HG03432 (cell line): ENCODE results near the gene NCMAP.
"Not testable (repeated sequence)": the region's sequence is repeated elsewhere in the genome, so short reads cannot be mapped to it uniquely, and the experiment has no call there.

Experiments used
- ATAC-seq: cut with Tn5 transposase; IDR thresholded peaks from one replicate; pipeline ENCODE4 v1.9.1; 2021; ENCODE audit warnings: mild to moderate bottlenecking, moderate library complexity; ENCODE audit not compliant: unreplicated experiment

Gene NCMAP

DNA sequence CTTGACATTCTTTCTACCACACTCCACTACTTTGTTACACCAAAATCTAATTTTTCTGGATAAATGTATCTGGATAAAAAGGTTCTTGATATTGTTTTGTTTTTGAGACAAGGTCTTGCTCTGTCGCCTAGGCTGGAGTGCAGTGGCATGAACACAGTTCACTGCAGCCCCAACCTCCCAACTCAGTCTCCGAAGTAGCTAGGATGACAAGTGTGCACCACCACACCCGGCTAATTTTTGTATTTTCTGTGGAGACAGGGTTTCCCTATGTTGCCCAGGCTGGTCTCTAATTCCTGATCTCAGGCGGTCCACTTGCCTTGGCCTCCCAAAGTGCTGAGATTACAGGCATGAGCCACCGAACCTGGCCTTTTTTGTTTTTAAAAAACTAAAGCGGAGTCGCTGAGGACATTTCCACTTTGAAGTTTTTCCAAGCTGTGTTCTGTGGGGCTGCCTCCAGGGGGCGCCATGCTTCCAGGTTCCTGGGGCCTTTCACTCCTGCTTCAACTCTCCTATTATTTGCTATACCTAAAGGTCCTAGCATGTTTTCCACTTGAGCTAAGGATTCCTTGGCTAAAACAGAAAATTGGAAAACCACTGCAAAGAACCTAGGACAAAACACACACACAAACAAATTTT, 14.1 kb upstream of the NCMAP start:
- ATAC-seq: no peak

DNA sequence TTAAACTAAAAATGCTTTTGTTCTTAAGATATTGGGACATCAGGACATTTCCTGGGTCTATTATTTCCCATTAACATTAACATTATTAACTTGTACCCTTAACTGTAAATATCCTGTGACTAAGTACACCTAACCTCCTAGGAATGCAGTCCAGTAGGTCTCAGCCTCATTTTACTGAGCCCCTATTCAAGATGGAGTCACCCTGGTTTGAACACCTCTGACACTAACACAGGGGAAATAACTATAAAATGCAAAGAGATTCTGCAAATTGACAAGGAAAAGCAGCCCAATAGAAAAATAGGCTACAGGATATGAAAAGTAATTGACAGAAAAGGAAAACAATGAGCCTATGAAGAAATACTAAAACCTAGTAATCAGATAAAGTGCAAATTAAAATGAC, 11.6 kb upstream of the NCMAP start:
- no peak for ATAC-seq

DNA sequence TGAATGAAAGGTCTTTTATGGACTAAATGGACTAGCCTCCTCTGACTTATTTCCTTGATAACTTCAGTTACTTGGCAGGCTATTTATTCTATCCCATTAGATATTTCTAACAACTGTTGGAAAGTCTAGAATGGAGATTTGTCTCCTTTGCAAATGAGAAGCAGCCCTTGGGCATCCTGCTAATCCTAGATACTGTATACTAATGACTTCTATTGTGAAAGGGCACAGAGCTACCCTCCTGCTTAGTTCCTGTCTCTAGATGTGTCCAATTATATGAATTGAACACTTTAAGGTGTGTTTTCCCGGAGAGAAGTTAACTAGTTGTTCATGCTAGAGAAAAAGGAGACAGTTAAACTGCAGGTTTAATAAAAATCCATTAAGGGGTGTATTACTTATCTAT, 10.2 kb upstream of the NCMAP start:
- no peak for ATAC-seq

DNA sequence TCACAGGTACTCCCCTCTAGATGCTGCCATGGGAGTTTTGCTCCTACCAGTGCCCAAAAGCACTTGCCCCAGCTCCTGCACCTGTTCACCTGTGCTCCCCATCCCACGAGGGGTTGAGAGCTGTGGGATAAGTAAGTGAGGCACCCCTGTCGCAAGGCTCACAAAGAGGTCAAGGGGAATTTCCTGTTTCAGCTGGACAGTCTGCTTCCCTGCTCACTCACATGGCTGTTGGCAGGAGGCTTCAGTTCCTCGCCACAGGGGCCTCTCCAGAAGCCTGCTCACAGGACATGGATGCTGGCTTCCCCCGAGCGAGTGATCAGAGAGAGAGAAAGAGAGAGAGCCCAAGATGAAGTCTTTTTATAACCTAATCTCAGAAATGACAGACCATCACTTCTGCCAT, 8.7 kb upstream of the NCMAP start:
- no peak for ATAC-seq

DNA sequence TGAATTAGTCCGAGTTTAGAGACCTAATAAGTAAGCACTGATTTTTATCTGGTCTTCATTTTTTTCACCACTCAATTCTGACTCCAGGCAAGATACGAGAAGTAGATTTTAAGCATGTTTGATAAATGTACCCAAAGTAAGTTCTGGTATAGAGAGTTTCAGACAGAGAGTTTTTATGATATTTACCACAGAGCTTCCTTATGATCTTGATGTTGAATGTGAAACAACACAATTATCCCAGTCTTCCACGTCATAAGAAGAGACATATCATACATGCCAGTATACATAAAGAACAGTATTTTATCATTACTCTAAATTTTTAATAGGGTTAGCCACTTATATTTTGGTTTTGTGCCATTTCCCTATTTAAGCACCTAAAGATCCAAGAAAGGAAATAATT, 7.8 kb upstream of the NCMAP start:
- ATAC-seq: no peak

DNA sequence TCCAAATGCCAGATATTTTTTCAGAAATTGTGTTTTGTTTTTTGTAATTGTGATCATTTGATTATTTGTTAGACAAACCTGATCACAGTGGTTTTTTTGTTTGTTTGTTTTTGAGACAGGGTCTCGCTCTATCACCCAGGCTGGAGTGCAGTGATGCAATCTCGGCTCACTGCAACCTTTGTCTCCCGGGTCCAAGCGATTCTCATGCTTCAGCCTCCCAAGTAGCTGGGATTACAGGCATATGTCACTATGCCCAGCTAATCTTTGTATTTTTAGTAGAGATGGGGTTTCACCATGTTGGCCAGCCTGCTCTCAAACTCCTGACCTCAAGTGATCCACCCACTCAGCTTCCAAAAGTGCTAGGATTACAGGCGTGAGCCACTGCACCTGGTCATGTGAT, 6.7 kb upstream of the NCMAP start:
- ATAC-seq: not testable (repeated sequence)

DNA sequence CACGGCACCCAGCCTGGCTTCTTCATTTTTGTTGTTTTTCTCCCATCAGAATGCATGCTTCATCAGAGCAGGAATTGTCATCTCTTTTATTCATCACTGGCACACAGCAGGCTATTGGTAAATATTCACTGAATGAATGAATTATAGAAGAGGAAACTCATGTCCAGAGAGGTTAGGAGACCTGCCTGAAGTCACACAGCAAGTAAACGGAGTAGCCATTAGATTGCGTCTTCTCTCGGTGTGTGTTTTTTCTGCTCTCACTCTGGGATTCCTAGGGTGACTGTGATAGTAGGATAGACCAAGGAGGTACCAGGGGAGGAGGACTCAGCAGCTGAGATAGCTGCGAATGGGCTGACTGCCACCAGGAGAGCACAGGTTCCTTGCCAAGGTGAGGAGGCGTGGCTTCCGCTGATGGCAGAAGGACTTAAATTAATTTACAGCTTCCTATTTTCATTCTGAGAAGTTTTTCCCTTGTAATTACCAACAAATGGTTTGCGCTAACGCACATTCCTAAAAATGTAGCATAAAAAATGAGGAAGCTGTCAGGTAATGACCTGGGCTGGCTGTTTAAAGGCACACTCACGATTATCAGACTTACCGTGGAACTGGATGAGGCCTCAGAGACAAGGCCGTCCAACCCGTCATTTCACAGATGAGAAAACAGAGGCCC, 4.5 kb upstream of the NCMAP start:
- no peak for ATAC-seq

DNA sequence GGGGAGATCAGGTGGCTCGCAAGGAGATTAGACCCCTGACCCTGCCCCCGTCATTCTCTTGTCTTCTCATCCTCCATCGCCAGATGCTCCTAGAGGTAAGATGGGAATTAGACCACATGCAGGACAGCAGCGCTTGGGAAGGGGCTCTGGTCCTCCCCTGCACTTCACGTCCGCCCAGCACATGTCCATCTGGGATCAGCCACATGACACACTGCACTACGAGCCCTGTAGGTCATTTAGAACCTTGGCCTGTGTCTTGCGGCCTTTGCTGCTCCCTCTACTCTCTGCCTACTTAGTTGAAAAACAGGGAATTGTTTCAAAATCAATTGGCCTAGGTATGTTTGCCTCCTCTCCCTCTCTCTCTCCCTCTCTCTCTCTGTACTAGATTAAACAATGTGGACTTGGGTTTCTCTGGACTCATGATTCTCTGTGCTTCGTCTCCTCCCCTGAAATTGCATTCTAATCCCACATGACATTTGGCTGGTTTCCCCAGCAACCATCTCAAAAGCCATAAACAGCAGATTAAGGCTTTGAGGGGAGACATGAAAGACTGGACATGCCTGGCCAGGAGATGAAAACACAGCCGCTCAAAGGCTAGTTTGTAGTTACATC, 3.8 kb upstream of the NCMAP start:
- ATAC-seq: no peak

DNA sequence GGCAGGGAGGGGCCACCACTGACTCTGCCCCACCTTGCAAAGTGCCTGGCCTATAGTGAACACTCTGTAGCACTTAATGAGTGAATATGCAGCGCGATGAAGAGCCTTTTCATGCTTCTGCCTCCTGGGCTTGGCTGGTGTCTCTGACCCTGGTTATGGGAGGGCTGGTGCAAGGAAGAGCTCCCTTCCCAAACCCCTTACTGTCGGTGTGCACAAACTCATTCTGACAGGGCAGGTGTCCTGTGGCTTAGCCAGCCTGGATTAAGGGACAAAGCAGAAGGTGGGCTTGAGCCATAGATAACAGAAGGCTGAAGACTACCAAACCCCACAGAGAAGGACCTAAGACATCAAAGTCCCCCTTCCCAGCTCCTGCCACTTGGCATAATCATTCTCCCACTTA, 2.0 kb upstream of the NCMAP start:
- no peak for ATAC-seq

DNA sequence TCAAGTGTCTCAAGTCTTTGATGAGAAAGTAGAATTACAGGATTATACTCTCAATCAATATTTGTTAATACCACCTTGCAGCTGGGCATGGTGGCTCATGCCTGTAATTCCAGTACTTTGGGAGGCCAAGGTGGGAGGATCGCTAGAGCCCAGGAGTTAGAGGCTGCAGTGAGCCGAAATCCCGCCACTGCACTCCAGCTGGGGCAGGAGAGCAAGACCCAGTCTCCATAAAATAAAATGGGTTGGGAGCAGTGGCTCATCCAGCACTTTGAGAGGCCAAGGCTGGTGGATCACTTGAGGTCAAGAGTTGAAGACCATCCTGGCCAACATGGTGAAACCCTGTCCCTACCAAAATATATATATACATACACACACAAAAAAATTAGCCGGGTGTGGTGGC, 1.2 kb upstream of the NCMAP start:
- no peak for ATAC-seq

DNA sequence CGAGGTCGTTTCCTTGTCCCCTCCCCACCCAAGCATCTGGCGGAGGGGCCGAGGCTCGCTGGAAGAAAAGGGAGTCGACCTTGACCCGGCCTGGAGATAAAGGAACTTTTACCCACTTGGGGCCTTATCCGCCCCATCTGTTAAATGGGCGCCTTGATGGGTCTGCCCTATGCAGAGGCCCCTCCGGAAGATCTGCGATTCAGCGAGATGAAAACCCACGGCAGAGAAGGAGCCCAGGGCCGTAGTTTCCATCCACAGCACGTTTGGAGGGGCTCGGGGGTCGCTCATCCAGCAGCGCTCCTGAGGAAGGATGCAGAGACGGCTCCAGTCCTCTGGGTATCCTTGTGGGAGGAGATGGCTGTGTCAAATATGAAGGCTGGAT, 518 bp downstream of the NCMAP start:
- no peak for ATAC-seq

DNA sequence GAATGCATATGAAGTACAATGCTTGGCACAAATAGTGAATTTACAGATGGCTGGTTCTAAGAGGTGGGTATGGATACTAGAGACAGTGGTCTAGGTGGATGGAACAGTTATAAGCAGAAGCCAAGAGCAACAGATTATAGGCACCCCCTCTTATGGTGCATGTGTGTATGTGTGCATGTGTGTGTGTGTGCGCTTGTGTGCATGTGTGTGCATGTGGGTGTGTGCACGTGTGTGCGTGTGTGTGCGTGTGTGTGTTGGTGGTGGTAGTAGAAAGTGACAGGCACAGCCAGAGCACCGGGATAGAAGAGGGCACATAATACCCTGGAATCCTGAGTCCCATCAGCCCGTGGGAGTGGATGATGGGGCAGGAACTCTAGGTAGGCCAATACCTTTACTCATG, 1.3 kb downstream of the NCMAP start:
- ATAC-seq: no peak

DNA sequence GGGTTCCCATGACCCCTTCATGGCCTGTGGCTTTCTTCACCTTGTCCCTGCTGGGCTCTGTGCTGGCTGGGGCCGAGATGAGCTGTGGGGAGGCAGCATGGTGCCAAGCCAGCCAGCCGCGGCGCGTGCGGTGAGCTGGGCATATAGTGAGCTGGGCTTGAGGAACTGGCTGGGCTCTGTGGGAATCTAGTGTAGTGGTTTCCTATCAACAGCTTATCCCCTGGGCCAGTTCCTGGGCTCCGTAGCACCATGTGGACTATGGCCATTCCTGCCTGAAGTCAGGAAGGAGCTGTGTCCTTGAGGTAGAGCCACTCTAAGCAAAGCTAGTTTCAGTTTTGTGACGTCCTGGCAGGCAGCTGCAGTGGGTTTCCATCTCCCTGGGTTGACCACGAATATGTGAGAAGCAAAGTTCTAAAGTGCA, 1.8 kb downstream of the NCMAP start:
- ATAC-seq: no peak

DNA sequence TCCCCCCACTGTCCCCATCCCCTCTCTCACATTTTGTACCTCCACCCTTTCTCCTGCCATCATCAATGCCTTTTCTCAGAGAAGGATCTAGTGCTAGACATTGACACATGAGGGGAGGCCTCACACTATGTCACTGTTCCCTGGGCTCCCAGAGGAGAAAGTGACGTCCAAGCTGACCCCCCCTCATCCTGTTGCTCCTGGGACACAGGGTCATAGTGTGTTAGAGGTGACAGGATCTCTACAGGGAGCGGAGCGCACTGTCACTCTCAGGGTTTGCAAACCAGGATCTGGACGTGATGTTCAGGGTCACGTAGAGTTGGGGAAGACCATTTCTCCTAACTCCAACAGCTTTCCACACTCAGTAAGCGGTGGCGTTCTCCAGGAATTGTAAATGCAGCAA, 2.6 kb downstream of the NCMAP start:
- no peak for ATAC-seq

DNA sequence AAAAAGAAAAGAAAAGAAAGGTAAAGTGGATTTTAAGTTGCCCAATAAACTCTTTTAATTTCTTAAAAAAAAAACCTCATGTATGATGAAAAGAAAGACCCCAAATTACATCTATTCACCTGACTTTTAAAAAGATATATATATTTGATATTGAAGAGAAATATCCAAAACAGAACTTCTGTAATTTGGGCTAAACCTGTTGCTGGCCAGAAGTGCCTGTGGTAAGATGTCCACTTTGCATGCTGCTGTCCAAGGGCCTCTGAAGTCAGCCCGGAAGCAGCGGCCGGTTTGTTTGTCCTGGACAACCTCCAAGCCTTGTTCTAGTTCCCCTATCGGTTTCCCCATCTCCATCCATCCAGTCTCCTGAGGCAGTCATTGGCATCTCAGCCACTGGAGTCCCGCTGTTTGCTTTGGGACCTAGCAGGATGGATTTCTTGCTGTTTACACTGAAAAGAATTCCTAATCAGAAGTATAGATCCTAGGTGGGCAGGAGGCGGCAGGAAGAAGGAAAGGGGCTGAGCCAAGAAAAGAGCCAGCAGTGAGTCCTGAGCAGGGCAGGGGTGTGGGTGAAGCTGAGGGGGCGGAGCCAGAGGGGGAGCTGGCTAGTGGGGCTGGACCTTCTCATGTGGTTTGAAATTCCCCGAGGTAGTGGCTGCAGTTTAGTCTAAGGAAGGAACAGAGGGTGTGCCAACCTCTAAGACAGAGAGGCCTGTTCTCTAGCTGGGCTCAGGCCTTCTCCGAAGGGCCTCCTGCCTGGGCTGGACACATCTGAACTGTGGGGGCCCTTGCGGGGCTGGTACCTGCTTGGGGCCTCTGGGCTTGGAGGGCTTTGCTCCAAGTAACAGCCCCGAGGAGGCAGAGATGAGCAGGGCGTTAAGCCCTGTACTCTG, 3.3 kb downstream of the NCMAP start:
- no peak for ATAC-seq

DNA sequence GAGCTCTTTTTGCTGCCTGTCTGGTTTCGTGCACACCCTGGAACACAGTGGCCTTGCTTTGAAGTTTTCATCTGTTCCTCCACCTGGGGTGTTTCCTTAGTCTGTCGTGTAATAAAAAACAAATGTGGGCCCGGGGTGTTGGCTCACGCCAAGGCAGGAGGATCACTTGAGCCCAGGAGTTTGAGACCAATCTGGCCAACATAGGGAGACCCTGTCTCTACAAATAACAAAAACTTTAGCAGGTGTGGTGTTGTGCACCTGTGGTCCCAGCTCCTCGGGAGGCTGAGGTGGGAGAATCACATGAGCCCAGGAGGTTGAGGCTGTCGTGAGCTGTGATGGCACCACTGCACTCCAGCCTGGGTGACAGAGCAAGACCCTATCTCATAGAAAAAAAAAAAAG, 4.5 kb downstream of the NCMAP start:
- ATAC-seq: no peak

DNA sequence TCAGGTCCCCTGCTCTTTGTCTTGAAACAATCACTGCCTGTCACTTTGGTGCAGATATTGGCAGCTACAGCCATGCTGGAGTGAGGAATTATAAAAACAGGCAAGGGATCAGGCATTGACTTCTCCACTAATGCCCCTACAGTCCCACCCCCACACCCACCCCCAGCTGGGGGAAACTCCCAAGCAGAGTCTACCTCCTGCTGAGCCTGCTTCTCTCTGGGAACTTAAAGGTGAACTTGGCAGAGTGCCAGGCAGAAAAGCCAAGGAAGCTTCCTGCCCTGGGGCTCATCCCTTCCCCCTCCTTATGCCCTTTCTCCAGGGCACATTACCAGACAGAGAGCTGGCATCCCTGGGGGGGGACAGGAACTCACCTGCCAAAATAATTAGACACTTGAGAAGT, 6.7 kb downstream of the NCMAP start:
- no peak for ATAC-seq

DNA sequence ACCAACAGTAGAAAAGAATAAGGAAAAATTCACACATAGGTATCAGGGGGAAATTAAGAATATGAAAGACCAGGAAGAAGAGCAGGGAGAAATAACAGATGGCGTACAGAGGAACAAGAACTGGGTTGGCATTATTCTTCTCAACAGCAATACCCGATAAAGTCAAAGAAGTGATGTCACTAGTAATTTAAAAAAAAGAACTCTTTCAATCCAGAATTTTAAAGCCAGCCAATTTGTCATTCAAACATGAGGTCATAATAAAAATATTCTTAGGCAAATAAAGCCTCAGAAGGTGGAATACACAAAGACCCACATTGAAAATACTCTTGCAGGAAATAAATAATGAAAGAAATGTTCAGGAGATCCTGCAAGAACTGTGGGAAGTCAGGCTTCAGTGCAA, 8.8 kb downstream of the NCMAP start:
- ATAC-seq: no peak

DNA sequence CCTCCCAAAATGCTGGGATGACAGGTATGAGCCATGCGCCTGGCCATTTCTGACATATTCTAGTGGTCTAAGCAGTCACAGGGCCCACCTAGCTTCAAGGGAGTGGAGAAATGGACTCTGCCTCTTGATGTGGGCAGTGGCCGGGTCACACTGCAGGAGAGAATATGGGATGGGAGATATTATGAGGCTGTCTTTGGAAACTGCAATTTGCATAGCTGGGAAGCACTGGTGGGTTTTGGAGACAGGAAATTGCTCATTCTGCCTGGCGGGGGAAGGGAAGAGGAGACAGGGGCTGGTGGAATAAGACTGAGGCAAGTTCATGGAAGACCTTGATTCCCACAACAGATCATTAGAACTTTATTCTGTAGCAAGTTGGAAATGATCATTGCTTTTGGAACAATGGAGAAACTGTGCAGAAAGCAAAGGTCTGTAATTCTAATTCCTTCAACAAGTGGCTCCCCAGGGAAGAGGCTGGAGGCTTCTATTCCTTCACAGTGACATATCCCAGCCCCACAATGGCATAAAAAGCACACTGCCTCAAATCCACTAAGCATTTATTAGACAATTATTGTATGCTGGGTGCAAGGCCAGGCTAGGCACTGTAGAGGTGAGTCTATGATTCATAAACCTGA, 10.5 kb downstream of the NCMAP start:
- ATAC-seq: no peak

DNA sequence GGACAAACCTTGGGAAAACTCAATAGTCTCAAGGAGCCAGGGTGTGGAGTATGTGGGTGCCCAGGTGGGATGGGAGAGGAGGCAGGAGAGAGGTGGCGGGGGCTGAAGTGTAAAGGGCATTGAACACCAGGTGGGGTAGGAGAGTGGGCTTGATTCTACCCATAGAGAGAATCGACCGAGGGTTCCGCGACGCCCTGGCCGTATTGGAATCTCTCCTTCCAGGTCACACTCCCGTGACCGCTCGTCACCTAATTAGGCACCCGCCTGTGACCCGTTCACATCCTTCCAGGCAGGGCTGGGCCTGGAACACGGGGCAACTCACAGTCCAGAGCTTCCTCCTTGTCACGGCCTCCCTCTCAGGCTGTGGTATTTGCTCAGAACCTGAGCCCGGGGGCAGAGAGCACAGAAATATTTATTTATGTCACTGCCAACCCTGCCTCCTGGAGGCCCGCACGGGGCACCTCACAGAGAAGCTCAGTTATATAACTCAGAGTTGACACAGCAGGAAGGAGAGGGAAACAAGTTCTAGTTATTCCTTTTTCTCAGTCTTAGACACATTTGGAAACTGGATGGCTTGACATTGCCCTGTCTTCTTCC, 12.0 kb downstream of the NCMAP start:
- no peak for ATAC-seq

DNA sequence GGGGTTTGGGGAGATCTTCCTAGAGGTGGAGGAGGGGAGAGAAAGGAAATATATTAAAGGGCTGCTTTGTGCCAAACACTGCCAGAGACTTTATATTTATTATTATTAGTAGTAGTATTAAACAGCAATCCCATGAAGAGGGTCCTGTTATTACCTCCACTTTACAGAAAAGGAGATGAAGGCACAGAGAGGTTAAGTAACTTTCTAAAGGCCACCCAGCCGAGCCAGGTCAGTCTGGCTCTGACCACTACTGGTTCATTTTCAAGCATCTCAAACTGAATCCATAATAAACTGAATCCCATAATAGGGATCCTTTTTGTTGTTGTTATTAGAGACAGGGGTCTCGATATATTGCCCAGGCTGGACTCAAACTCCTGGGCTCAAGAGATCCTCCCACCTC, 12.6 kb downstream of the NCMAP start:
- no peak for ATAC-seq
